Memory B cell (primary cell): Measurements from ENCODE around the gene PLPP3.
"Not testable (repeated sequence)": the region's sequence is repeated elsewhere in the genome, so short reads cannot be mapped to it uniquely, and the experiment has no call there.

Experiments
- ATAC-seq: fragments of 150-1000 bp; cut with Tn5 transposase; 2 replicates; pipeline ENCODE4 v1.10.0; 2021; ENCODE audit warnings: low read depth, mild to moderate bottlenecking, moderate library complexity
- DNase-seq, 2 donors: peaks; one replicate each; pipeline ENCODE4 v3.0.0; 2022; ENCODE audit warnings: low spot score in 2 of 2
- H3K27ac Mint-ChIP-seq: one replicate; pipeline ENCODE4 v1.8.0; 2022; ENCODE audit warnings: mild to moderate bottlenecking, moderate library complexity, mixed read lengths
- H3K27me3 Mint-ChIP-seq: one replicate; pipeline ENCODE4 v1.8.0; 2022; ENCODE audit warnings: mixed read lengths
- H3K36me3 Mint-ChIP-seq: one replicate; pipeline ENCODE4 v1.8.0; 2022; ENCODE audit warnings: mild to moderate bottlenecking, mixed read lengths
- H3K4me1 Mint-ChIP-seq: one replicate; pipeline ENCODE4 v1.8.0; 2022; ENCODE audit warnings: mixed read lengths
- H3K4me3 Mint-ChIP-seq: one replicate; pipeline ENCODE4 v1.8.0; 2022; ENCODE audit warnings: mild to moderate bottlenecking, moderate library complexity, mixed read lengths
- H3K9me3 Mint-ChIP-seq: one replicate; pipeline ENCODE4 v1.8.0; 2022; ENCODE audit warnings: mixed read lengths

The PLPP3 gene

DNA sequence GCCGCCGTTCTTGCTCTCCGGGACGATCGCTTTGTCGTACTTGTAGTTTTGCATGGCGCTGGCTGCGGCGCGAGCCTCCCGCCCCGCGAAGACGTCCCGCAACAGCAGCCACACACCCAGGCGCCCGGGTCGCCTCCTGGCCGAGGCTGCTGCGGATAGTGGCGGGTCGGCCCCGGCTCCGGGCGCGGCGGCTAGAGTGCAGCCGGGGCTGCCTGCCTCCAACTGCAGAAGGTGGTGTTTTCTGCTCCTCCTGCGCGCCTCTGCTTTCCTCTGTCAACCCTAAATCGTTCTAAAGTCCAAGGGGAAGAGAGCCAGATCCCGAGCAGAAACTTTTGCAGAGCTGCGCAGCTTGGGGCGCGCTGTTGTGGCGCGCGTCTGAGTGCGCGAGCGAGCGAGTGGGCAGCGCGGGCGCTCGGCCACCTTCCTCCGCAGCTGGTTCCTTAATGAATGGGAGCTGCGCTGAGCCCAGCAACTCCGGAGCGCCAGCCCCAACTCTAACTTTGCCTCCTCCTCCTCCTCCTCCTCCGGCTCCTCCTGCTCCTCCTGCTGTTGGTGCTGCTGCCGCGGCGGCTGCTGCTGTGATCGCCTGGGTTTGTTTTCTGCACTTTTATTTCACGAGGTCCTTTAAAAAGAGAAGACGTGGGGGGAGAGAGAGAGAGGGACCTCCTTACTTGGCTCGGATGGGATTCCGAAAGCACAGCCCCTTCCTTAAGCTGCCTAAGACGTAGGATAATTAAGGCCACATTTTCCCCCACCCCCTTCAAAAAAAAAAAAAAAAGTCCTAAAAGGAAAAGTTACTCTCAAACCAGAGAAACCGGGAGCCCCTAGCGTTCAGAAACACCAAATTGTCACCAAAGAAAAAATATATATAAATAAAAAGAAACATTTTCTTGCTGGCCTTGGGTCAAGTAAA is at the start of gene PLPP3:
TSS of gene PLPP3 (minus strand) at position 601 of the 913 bp plus-strand sequence. CDS start at position 54, 547 bp downstream.
- ATAC-seq (peak; percentile 25), DNase-seq (peak; percentile 24 to 45)
- Mint-ChIP-seq H3K27ac (peak within 1 kb of the TSS; percentile 65), H3K36me3 (no peaks in the 10 kb centered on the region), H3K4me3 (peak within 1 kb of the TSS; percentile 95), H3K27me3 (no peaks in the 10 kb centered on the region), H3K4me1 (peaks cover 21% of the 10 kb centered on the region), H3K9me3 (no peaks in the 10 kb centered on the region)

DNA sequence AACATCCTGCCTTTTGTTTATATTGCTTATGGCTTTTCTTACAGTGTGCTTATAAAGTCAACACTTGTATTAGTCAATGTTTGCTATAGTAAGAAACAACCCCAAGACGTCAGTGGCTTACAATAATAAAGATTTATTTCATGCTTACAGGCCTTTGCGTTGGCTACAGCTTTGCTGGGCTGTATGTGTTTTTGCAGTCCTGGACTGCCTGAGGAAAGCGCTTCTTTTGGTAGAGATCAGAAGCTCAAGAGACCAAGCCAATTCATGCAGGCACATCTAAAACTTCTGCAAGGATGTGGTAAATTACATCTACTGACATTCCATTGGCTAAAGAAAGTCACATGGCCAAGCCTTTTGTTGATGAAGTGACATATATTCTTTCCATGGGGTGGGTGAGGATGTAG is 48.3 kb upstream of the PLPP3 start:
- Mint-ChIP-seq H3K9me3 (no peaks in the 10 kb centered on the region), H3K27ac (no peak overlapping the region), H3K36me3 (no peaks in the 10 kb centered on the region), H3K4me1 (no peaks in the 10 kb centered on the region), H3K27me3 (peaks cover 8% of the 10 kb centered on the region), H3K4me3 (no peak overlapping the region)
- no peak for ATAC-seq
- DNase-seq = no peak

DNA sequence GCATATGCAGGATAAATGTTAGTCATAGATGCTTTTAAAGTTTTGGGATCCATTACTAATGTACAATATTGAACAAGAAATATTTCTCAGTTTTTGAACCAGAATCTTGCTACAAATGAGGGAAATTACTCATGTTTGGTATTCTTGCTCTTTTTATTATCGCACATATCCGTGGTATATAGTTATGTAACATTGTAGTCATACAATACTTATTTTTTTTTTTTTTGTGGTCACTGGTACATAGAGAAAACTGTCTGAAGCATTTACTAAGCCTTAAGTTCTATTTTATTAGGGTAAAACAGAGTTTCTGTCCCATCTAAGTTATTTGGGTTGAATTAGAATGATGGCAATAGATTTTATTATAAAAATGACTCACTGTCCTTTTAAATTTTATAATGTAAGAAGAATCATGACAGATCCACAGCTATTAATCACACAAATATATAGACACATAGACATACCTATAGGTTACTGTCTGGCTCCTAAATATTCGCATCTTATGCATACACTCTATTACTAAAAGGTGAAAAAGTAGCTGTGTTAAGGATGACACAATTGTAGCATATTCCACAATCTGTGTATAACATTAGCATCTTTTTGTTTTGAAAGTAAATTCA is 47.8 kb upstream of the PLPP3 start:
- Mint-ChIP-seq H3K36me3 (no peaks in the 10 kb centered on the region), H3K9me3 (no peaks in the 10 kb centered on the region), H3K4me1 (no peaks in the 10 kb centered on the region), H3K4me3 (no peak overlapping the region), H3K27me3 (peaks cover 10% of the 10 kb centered on the region), H3K27ac (no peak overlapping the region)
- no peak for DNase-seq
- no peak for ATAC-seq

DNA sequence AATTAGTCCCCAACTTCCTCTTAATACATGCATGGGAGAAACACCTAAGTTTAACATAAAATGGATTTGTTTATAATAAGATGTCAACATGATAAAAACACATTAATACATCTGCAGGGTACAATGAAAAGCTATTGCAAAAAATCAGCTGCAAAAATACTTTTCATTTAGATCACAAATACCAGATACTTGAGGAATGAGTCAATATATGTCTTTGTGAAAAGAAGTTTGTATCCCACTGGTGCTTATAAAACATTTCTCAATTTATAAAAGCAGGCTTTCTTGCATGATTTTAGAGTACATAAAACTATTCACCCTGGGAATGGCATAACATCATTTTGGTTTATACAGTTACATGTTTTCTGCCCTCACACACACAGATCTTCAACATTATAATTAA is 47.2 kb upstream of the PLPP3 start:
- Mint-ChIP-seq H3K4me3 (no peak overlapping the region), H3K4me1 (no peaks in the 10 kb centered on the region), H3K9me3 (no peaks in the 10 kb centered on the region), H3K27ac (no peak overlapping the region), H3K36me3 (no peaks in the 10 kb centered on the region), H3K27me3 (peaks cover 10% of the 10 kb centered on the region)
- DNase-seq (no peak), ATAC-seq (no peak)

DNA sequence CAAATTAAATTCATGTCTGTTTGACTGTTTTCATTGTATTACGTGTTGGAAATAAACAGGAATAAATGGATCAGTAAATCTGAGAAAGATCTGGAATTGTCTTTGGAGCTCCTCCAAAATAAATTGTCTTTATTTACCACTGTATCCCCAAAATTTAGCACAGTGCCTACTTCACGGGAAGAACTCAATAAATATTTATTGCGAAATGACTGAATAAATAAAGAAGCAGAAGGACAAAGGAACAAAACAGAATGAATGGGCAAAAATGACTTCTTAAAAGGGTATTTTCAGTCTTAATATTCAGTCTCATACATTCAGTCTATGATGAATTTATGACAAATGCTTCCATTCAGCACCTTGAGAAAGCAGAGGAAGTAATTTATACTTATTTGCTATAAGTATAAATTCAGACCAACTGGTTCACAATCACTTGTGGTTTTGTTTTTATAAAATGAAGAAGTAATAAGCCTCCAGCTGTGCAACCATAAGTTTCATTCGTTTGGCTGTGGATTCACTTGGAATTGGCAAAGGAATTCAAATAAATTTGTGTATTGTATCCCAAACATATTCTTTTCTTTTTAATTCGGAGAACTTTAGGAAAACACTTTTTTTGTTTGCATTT is 46.6 kb upstream of the PLPP3 start:
- Mint-ChIP-seq H3K4me1 (no peaks in the 10 kb centered on the region), H3K36me3 (no peaks in the 10 kb centered on the region), H3K27ac (no peak overlapping the region), H3K27me3 (peaks cover 10% of the 10 kb centered on the region), H3K4me3 (no peak overlapping the region), H3K9me3 (no peaks in the 10 kb centered on the region)
- DNase-seq (no peak), ATAC-seq (no peak)

DNA sequence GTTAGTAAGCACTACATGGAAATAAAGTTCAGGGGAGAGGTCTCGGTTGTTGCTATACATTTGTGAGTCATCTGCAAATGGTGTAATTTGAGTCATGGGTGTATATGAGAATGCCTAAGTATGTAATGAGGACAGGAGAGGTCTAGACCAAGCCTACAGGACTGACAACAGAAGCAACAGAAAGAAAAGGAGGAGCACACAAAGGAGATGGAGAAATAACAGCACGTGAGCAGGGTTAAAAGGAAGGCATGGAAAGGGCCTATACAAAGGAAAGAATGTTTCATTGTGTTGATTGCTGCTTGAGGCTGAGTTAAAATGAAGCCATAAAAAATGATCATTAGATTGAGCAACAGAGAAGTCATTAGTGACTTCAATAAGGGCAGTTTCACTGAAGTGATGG is 37.8 kb upstream of the PLPP3 start:
- Mint-ChIP-seq H3K36me3 (no peaks in the 10 kb centered on the region), H3K27ac (no peak overlapping the region), H3K9me3 (no peaks in the 10 kb centered on the region), H3K4me1 (peaks cover 8% of the 10 kb centered on the region), H3K4me3 (no peak overlapping the region), H3K27me3 (peaks cover 5% of the 10 kb centered on the region)
- DNase-seq = no peak
- no peak for ATAC-seq

DNA sequence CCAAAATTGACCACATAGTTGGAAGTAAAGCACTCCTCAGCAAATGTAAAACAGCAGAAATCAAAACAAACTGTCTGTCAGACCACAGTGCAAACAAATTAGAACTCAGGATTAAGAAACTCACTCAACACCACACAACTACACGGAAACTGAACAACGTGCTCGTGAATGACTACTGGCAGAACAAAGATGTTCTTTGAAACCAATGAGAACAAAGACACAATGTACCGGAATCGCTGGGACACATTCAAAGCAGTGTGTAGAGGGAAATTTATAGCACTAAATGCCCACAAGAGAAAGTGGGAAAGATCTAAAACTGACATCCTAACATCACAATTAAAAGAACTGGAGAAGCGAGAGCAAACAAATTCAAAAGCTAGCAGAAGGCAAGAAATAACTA is 31.4 kb upstream of the PLPP3 start:
- not testable (repeated sequence) for H3K36me3 Mint-ChIP-seq, H3K4me3 Mint-ChIP-seq

DNA sequence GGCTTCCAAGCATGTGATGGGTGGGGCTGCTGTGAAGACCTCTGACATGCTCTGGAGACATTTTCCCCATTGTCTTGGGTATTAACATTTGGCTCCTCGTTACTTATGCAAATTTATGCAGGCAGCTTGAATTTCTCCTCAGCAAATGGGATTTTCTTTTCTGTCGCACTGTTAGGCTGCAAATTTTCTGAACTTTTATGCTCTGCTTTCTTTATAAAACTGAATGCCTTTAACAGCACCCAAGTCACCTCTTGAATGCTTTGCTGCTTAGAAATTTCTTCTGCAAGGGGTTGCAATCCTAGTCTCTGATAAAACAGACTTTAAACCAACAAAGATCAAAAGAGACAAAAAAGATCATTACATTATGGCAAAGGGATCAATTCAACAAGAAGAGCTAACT is 30.7 kb upstream of the PLPP3 start:
- H3K9me3 Mint-ChIP-seq, H3K4me3 Mint-ChIP-seq, DNase-seq, ATAC-seq, H3K36me3 Mint-ChIP-seq, H3K27ac Mint-ChIP-seq, H3K4me1 Mint-ChIP-seq: not testable (repeated sequence)
- H3K27me3 Mint-ChIP-seq = peaks cover 15% of the 10 kb centered on the region

More for the DNA sequence above, 31.4 kb upstream of the PLPP3 start:
- peaks cover 13% of the 10 kb centered on the region for H3K27me3 Mint-ChIP-seq
- ATAC-seq, DNase-seq, H3K9me3 Mint-ChIP-seq, H3K4me1 Mint-ChIP-seq, H3K27ac Mint-ChIP-seq: not testable (repeated sequence)

DNA sequence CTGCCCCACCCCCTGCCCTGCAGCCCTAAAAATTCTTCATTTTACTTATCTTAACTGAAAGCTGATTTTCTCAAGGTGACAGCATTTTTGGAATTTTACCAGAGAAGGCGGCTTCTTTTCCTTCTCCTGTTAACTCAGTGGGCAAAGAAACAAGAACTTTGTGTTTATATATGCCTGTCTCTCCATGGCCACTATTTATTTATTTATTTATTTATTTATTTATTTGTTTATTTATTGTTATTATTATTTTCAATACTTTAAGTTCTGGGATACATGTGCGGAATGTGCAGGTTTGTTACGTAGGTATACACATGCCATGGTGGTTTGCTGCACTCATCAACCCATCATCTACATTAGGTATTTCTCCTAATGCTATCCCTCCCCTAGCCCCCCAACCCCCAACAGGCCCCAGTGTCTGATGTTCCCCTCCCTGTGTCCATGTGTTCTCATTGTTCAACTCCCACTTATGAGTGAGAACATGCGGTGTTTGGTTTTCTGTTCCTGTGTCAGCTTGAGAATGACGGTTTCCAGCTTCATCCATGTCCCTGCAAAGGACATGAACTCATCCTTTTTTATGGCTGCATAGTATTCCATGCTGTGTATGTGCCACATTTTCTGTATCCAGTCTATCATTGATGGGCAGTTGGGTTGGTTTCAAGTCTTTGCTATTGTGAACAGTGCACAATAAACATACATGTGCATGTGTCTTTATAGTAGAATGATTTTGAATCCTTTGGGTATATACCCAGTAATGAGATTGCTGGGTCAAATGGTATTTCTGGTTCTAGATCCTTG is 16.2 kb upstream of the PLPP3 start:
- H3K9me3 Mint-ChIP-seq, H3K4me3 Mint-ChIP-seq, H3K27me3 Mint-ChIP-seq, H3K27ac Mint-ChIP-seq, DNase-seq, ATAC-seq, H3K4me1 Mint-ChIP-seq, H3K36me3 Mint-ChIP-seq: not testable (repeated sequence)

DNA sequence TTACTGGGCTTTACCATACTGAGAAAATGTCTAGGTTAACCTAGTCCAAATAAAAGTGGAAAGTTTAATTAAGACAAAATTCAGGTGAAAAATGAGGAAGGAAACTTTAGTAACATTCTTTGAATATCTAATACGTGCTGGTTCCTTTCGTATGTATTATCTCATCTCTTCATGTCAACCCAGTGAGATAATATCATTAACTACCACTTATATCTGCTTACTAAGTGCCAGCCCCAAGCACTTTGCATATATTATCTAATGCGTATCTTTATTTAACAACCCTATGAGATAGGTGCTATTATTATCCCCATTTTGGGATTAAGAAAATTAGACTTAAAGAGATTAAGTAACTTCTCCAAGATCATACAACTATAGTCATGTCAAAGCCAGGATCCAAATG is 12.5 kb upstream of the PLPP3 start:
- DNase-seq = no peak
- Mint-ChIP-seq H3K9me3 (peaks cover 2% of the 10 kb centered on the region), H3K36me3 (no peaks in the 10 kb centered on the region), H3K27me3 (peaks cover 3% of the 10 kb centered on the region), H3K4me3 (no peak overlapping the region), H3K27ac (no peak overlapping the region), H3K4me1 (no peaks in the 10 kb centered on the region)
- ATAC-seq = no peak

DNA sequence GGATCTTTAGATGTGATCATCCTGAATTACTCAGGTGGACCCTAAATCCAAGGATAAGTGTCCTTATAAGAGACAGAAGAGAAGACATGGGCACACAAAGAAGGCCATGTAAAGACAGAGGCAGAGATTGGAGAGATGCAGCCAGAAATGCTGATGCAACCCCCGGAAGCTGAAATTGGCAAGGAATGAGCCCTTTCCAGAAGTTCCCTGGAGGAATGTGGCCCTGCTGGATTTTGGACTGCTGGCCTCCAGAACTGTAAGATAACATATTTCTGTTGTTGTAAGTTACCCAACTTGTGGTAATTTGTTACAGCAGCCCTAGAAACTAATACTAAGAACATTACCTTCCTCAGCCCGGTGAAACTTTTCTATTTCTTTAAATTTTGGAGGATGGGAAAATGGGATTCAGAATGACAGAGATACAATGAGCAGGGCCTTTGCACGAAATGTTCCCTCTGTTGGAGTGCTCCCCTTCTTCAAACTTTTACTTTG is 11.2 kb upstream of the PLPP3 start:
- H3K9me3 Mint-ChIP-seq = peaks cover 2% of the 10 kb centered on the region
- DNase-seq (no peak), ATAC-seq (no peak)
- no peaks in the 10 kb centered on the region for H3K36me3 Mint-ChIP-seq
- no peak overlapping the region for H3K27ac Mint-ChIP-seq
- H3K4me1 Mint-ChIP-seq = no peaks in the 10 kb centered on the region
- H3K27me3 Mint-ChIP-seq = peaks cover 3% of the 10 kb centered on the region
- no peak overlapping the region for H3K4me3 Mint-ChIP-seq

DNA sequence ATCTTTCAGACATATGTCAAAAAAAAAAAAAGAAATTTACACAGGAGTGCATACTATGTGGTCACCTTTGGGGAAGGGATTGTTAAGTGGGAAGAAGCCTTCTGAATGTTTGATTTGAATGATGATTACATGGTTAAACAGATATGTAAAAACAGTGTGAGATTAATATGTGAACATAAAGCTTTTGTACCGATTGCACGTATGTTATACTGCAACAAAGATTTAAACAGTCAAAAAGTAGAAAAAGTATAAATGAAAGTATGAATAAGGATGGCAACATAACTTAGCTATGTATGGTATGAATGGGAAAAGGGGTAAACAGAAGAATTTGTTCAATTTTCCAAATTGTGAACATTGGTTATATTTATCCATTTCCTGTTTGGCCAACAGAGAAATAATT is 10.0 kb upstream of the PLPP3 start:
- ATAC-seq (no peak), DNase-seq (no peak)
- Mint-ChIP-seq H3K4me1 (peaks cover 2% of the 10 kb centered on the region), H3K9me3 (peaks cover 2% of the 10 kb centered on the region), H3K27me3 (peaks cover 3% of the 10 kb centered on the region), H3K4me3 (no peak overlapping the region), H3K27ac (no peak overlapping the region), H3K36me3 (no peaks in the 10 kb centered on the region)

DNA sequence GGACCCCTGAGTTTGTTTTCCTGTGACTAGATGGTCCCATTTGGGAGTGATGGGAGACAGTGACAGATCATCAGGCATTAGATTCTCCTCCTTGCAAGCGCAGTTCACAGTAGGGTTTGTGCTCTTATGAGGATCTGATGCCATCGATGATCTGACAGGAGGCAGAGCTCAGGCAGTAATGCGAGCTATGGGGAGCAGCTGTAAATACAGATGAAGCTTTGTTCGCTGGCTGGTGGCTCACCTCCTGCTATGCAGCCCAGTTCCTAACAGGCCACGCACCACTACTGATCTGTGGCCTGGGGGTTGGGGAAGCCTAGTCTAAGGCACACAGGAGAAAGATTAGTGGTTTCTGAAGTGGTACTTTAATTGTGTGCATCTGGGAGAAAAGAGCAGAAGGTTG is 7.1 kb upstream of the PLPP3 start:
- no peak overlapping the region for H3K27ac Mint-ChIP-seq
- H3K4me3 Mint-ChIP-seq = no peak overlapping the region
- ATAC-seq = no peak
- no peaks in the 10 kb centered on the region for H3K36me3 Mint-ChIP-seq
- no peak for DNase-seq
- peaks cover 3% of the 10 kb centered on the region for H3K27me3 Mint-ChIP-seq
- peaks cover 2% of the 10 kb centered on the region for H3K9me3 Mint-ChIP-seq
- peaks cover 2% of the 10 kb centered on the region for H3K4me1 Mint-ChIP-seq
